Osteoblast (primary cell): ENCODE measurements around the gene MYOZ3. TPM values are rescaled to one million over a fixed set of nuclear protein-coding genes. Genes with fewer than 3 reads are reported as not detected.

Experiments
- DNase-seq: peaks from one replicate; pipeline ENCODE4 v3.0.0; 2011; ENCODE audit warnings: low spot score, mixed read lengths; ENCODE audit not compliant: insufficient read length; ENCODE audit errors: missing footprints
- H2AFZ ChIP-seq: 2 replicates; pipeline ENCODE4 v1.6.0; 2011; ENCODE audit warnings: mild to moderate bottlenecking, low read length
- H3K27ac ChIP-seq: 2 replicates; pipeline ENCODE4 v1.5.1; 2011; ENCODE audit warnings: mild to moderate bottlenecking, low read depth, low read length, moderate library complexity
- H3K27me3 ChIP-seq: 2 replicates; pipeline ENCODE4 v1.6.0; 2012; ENCODE audit warnings: mild to moderate bottlenecking, control low read depth, inconsistent platforms, low read length, moderate library complexity; ENCODE audit not compliant: insufficient read depth
- H3K36me3 ChIP-seq: 2 replicates; pipeline ENCODE4 v1.5.1; 2011; ENCODE audit warnings: mild to moderate bottlenecking, low read length, control low read depth, moderate library complexity; ENCODE audit not compliant: insufficient read depth
- H3K4me1 ChIP-seq: 2 replicates; pipeline ENCODE4 v1.5.1; 2011; ENCODE audit warnings: mild to moderate bottlenecking, low read length, control low read depth, moderate library complexity; ENCODE audit not compliant: insufficient read depth
- H3K4me2 ChIP-seq: 2 replicates; pipeline ENCODE4 v1.6.0; 2011; ENCODE audit warnings: mild to moderate bottlenecking, low read length; ENCODE audit not compliant: insufficient read depth
- H3K4me3 ChIP-seq: fragments of 200-600 bp; sonication (generic); 3 replicates; pipeline ENCODE4 v1.5.1; 2012; ENCODE audit warnings: mild to moderate bottlenecking, low read length, inconsistent platforms; ENCODE audit not compliant: insufficient read depth
- H3K79me2 ChIP-seq: 2 replicates; pipeline ENCODE4 v1.6.0; 2012; ENCODE audit warnings: mild to moderate bottlenecking, low read length, control low read depth, inconsistent platforms; ENCODE audit not compliant: insufficient read depth
- H3K9me3 ChIP-seq: 2 replicates; pipeline ENCODE4 v1.5.1; 2011; ENCODE audit warnings: low read depth, low read length, control low read depth
- H4K20me1 ChIP-seq: 2 replicates; pipeline ENCODE4 v1.6.0; 2012; ENCODE audit warnings: mild to moderate bottlenecking, low read length, control low read depth; ENCODE audit not compliant: insufficient read depth
- CTCF ChIP-seq: IDR thresholded peaks from 2 replicates; pipeline ENCODE4 v1.5.1; 2011; ENCODE audit warnings: mild to moderate bottlenecking, low read depth, low read length, moderate library complexity; ENCODE audit errors: extremely low read depth
- total RNA-seq: library from RNA; depleted of rRNA; stranded (reverse); fragments of >200 nt; gene quantifications from 2 replicates; pipeline ENCODE4 v1.2.3, GENCODE V29; 2012

Gene MYOZ3
- under 0.01 TPM in 1 of 2 replicates, not detected in the other for total RNA-seq

- Histone ChIP-seq H2AFZ (no peak within 1 kb of the TSS), H3K27ac (no peak within 1 kb of the TSS), H3K36me3 (no peaks in the 10 kb centered on the region), H3K4me3 (no peak within 1 kb of the TSS), H3K9me3 (no peaks in the 10 kb centered on the region), H3K4me2 (no peak within 1 kb of the TSS), H4K20me1 (no peaks in the 10 kb centered on the region), H3K4me1 (peaks cover 3% of the 10 kb centered on the region), H3K79me2 (no peaks in the 10 kb centered on the region), H3K27me3 (peaks cover 13% of the 10 kb centered on the region)
- DNase-seq: peak; percentile 73
- no peak for TF ChIP-seq CTCF
These were observed at the start of gene MYOZ3 for GRCh38 chr5:150661086-150661485. TSS of gene MYOZ3 (plus strand) at chr5:150661251. CDS start at chr5:150662942, 1,691 bp downstream.

DNA sequence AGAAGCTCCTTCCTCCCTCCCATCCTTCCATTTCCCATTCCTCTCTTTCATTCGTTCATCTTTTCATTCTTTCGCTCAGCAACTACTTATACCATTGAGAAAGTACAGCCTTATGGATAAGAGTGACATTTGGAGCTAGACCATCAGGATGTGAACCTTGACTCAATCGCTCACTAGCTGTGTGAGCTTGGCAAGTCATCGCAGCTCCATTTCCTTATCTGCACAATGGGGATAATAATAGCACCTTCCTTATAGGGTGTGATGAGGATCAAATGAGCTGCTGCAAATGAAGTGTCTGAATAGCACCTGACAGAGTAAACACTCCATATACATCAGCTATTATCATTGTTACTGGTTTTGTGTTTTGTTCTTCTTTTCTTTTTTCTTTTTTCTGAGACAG lies 48.6 kb upstream of the MYOZ3 start:
- Histone ChIP-seq H3K4me1 (peaks cover 17% of the 10 kb centered on the region), H3K79me2 (no peaks in the 10 kb centered on the region), H2AFZ (no peak overlapping the region), H3K9me3 (no peaks in the 10 kb centered on the region), H4K20me1 (no peaks in the 10 kb centered on the region), H3K27ac (no peak overlapping the region), H3K4me2 (no peak overlapping the region), H3K27me3 (no peaks in the 10 kb centered on the region), H3K36me3 (no peaks in the 10 kb centered on the region), H3K4me3 (no peak overlapping the region)
- peak; percentile 51 for DNase-seq
- TF ChIP-seq CTCF: no peak

DNA sequence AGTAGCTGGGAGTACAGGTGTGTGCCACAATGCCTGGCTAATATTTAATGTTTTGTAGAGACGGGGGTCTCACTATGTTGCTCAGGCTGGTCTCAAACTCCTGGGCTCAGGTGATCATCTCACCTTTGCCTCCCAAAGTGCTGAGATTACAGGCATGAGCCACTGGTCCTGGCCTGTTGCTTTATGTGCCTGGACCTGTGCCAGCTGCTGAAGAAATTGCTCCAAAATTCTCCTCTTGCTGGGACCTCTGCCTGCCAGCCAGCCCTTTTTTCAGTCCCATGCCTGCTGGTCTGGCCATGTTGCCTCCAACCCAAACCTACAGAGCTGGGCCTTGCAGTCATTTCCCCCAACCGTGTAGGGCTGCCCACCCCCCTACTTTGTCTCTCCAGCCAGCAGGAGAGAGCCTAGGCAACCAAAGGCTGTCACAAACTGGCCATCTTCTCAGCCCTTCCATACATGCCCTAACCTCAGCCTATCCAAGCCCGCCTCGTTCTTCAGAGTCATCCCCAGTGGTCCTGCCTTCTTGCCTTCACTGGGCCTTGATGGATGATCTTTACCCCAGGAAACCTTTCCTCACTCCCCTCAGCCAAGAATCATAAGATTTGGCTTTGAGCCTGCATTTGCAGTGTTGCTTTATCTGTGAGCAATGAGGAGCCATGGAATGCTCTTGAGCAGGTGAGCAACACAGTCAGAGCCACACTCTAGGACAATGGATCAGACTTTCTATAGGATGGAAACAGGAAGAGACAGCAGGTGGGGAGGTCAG lies 48.0 kb upstream of the MYOZ3 start:
- Histone ChIP-seq H3K4me2 (no peak overlapping the region), H3K27me3 (no peaks in the 10 kb centered on the region), H4K20me1 (no peaks in the 10 kb centered on the region), H2AFZ (no peak overlapping the region), H3K36me3 (no peaks in the 10 kb centered on the region), H3K4me3 (no peak overlapping the region), H3K4me1 (peaks cover 17% of the 10 kb centered on the region), H3K79me2 (no peaks in the 10 kb centered on the region), H3K9me3 (no peaks in the 10 kb centered on the region), H3K27ac (no peak overlapping the region)
- TF ChIP-seq CTCF: no peak
- peak; percentile 68 for DNase-seq

DNA sequence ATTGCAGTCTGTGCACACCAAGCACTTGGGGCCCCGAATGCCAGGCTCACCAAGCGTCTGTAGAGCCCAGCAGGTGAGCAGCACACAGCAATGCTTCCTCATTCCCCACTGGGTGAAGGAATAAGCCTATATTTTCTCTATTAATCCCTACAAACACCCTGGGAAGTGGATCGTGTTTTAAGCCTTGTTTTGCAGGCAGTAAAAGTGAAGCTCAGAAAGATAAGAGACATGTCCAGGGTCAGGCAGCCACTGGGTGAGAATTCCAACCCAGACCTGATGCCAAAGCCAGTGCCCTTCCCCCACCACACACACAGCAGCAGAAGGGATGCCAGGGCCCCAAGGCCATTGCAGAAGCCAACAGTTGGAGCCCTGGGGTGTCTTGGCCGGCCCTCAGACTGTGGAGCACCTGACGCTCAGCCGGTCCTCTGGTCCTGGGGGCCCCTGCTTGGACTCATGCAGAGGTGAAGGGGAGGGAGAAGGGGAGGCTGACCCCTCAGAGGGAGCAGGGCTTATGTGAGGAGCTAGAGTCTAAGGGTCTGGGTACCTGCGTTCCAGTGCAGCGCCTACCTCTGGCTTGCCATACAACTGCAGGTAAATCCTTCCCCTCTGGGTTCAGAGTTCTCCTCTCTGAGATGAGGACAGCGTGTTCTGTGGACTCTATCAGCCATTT lies 46.9 kb upstream of the MYOZ3 start:
- no peaks in the 10 kb centered on the region for H3K36me3 ChIP-seq
- no peaks in the 10 kb centered on the region for H3K9me3 ChIP-seq
- peak; percentile 18 for TF ChIP-seq CTCF
- H3K27me3 ChIP-seq: no peaks in the 10 kb centered on the region
- H3K27ac ChIP-seq: no peak overlapping the region
- DNase-seq: no peak
- H3K79me2 ChIP-seq: no peaks in the 10 kb centered on the region
- H3K4me1 ChIP-seq: peaks cover 19% of the 10 kb centered on the region
- H3K4me2 ChIP-seq: no peak overlapping the region
- H2AFZ ChIP-seq: no peak overlapping the region
- no peaks in the 10 kb centered on the region for H4K20me1 ChIP-seq
- H3K4me3 ChIP-seq: no peak overlapping the region
